Upper lobe of left lung (tissue), 6 donors: ENCODE results near the gene MKLN1. TPM values are rescaled to one million over a fixed set of nuclear protein-coding genes. Genes with fewer than 3 reads are reported as not detected.

ENCODE experiments used
- ATAC-seq, 2 donors: fragments of 200-7000 bp; cut with Tn5 transposase; one replicate each; pipeline ENCODE4 v1.9.1; 2022; ENCODE audit warnings: mild to moderate bottlenecking in 2 of 2, moderate library complexity in 2 of 2; ENCODE audit not compliant: low FRiP score in 2 of 2
- DNase-seq, 2 donors: peaks; one replicate each; pipeline ENCODE4 v3.0.0-alpha.2; 2019 to 2020
- H3K27ac ChIP-seq, 4 donors: fragments of 200-600 bp; sonication (generic); one replicate each; pipeline ENCODE4 v1.5.1; 2016 to 2019
- H3K27me3 ChIP-seq, 4 donors: fragments of 200-600 bp; sonication (generic); one replicate each; pipeline ENCODE4 v1.5.1; 2017 to 2019
- H3K36me3 ChIP-seq, 4 donors: fragments of 200-600 bp; sonication (generic); one replicate each; pipeline ENCODE4 v1.5.1; 2016 to 2019
- H3K4me1 ChIP-seq, 4 donors: fragments of 200-600 bp; sonication (generic); one replicate each; pipeline ENCODE4 v1.5.1; 2018 to 2019
- H3K4me3 ChIP-seq, 4 donors: fragments of 200-600 bp; sonication (generic); one replicate each; pipeline ENCODE4 v1.5.1; 2017 to 2019; ENCODE audit warnings: mild to moderate bottlenecking in 2 of 4, moderate library complexity in 1 of 4
- H3K9me3 ChIP-seq, 4 donors: fragments of 200-600 bp; sonication (generic); one replicate each; pipeline ENCODE4 v1.5.1; 2018 to 2019
- EP300 ChIP-seq, 4 donors: sonication (generic); formaldehyde crosslinking; IDR thresholded peaks; one replicate each; pipeline ENCODE4 v1.5.1; 2017; ENCODE audit warnings: antibody characterized with exemption in 4 of 4, control low read depth in 2 of 4
- POLR2A ChIP-seq, 4 donors: fragments of 450-650 bp; IDR thresholded peaks; one replicate each; pipeline ENCODE4 v1.5.1; 2016 to 2017; ENCODE audit warnings: antibody characterized with exemption in 4 of 4, mild to moderate bottlenecking in 2 of 4
- POLR2AphosphoS5 ChIP-seq, 2 donors: sonication (generic); formaldehyde crosslinking; IDR thresholded peaks; one replicate each; pipeline ENCODE4 v1.5.1; 2017; ENCODE audit warnings: antibody characterized with exemption in 2 of 2
- WGBS, 2 donors: methylation state at CpG; one replicate each; pipeline ENCODE4 v1.1.5; 2017 to 2018; 5-methylcytosine and 5-hydroxymethylcytosine counted together
- total RNA-seq, 6 donors: library from RNA; depleted of rRNA in 4 of 6; stranded (reverse); fragments of >200 nt in 4 of 6; gene quantifications; one replicate each; pipeline versions ENCODE4 v1.1.0 to v1.2.1, GENCODE V29; 2016 to 2021
- TF ChIP-seq, protein P1 (sequence below), 6 experiments: fragments of 450-650 bp in 4 of 6; fragments of 200-600 bp in 2 of 6; sonication (generic) in 2 of 6; IDR thresholded peaks; one replicate each; pipeline ENCODE4 v1.5.1; 2016 to 2019; ENCODE audit warnings: antibody characterized with exemption in 6 of 6
- donor health status: DM: no; HTN: no; CAD: no; lungs with moderate emphysema.
- donor health status: DM: no; HTN: yes; CAD: no; lungs with severe emphysema.

The MKLN1 gene
- total RNA-seq, 6 donors from 2014 or later = 36.7 to 105 (median 44.5) TPM

DNA sequence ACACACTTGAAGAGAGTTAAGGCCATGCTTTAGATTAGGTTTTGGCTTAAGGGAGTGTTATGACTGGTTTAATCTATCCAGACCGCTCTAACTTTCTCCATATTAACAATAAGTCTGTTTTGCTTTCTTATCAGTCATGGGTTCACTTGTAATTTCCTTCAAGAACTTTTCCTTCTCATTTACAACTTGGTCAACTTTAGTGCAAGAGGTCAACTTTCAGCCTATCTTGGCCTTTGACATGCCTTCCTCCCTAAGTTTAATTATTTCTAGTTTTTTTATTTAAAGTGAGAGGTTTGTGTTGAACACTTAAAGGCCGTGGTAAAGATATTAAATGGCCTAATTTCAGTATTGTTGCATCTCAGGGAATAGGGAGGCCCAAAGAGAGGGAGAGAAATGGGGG lies 75.6 kb downstream of the MKLN1 start:
- H3K9me3 ChIP-seq = peaks cover 0 to 9% (median 2%) of the 10 kb centered on the region in 4 donors

DNA sequence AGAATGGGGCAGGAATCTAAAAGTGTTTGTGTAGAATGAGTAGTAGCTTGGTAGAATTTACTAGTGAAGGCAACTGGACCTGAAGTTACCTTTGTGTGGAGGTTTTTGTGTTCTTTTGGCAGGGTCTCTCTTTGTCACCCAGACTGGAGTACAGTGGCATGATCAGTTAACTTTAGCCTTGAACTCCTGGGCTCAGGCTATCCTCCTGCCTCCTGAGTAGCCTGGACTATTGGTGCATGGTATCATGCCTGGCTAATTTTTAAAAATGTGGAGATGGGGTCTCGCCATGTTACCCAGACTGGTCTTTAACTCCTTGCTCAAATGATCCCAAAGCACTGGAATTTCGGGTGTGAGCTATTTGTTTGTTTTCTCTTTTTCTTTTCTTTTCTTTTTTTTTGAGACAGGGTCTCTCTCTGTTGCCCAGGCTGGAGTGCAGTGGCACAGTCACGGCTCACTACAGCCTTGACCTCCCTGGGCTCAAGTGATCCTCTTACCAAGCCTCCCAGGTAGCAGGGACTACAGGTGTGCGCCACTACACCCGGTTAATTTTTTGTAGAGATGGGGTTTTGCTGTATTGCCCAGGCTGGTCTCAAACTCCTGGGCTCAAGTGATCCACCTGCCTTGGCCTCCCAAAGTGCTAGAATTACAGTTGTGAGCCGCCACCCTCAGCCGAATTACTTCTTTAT lies 76.7 kb downstream of the MKLN1 start:
- no peak for DNase-seq
- Histone ChIP-seq H3K4me1 (peaks cover 4 to 14% (median 9%) of the 10 kb centered on the region in 4 donors), H3K27ac (no peak overlapping the region), H3K36me3 (peaks cover 0 to 16% (median 0%) of the 10 kb centered on the region in 4 donors), H3K27me3 (no peaks in the 10 kb centered on the region), H3K4me3 (no peak overlapping the region), H3K9me3 (peaks cover 0 to 9% (median 2%) of the 10 kb centered on the region in 4 donors)
- TF ChIP-seq, protein P1, sequence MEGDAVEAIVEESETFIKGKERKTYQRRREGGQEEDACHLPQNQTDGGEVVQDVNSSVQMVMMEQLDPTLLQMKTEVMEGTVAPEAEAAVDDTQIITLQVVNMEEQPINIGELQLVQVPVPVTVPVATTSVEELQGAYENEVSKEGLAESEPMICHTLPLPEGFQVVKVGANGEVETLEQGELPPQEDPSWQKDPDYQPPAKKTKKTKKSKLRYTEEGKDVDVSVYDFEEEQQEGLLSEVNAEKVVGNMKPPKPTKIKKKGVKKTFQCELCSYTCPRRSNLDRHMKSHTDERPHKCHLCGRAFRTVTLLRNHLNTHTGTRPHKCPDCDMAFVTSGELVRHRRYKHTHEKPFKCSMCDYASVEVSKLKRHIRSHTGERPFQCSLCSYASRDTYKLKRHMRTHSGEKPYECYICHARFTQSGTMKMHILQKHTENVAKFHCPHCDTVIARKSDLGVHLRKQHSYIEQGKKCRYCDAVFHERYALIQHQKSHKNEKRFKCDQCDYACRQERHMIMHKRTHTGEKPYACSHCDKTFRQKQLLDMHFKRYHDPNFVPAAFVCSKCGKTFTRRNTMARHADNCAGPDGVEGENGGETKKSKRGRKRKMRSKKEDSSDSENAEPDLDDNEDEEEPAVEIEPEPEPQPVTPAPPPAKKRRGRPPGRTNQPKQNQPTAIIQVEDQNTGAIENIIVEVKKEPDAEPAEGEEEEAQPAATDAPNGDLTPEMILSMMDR (IDR thresholded peaks at IDR 0.05) = no peak
- TF ChIP-seq POLR2A (IDR thresholded peaks at IDR 0.05) (no peak), POLR2AphosphoS5 (IDR thresholded peaks at IDR 0.05) (no peak), EP300 (IDR thresholded peaks at IDR 0.05) (no peak)
- no peak for ATAC-seq
- 95 to 97% methylated on average over 7 of the region's 7 CpGs for WGBS, 2 donors

More for the DNA sequence above, 75.6 kb downstream of the MKLN1 start:
- Histone ChIP-seq H3K36me3 (peaks cover 0 to 17% (median 2%) of the 10 kb centered on the region in 4 donors), H3K27me3 (no peaks in the 10 kb centered on the region), H3K4me3 (no peak overlapping the region), H3K4me1 (peaks cover 4 to 14% (median 9%) of the 10 kb centered on the region in 4 donors), H3K27ac (no peak overlapping the region)
- ATAC-seq (no peak), DNase-seq (no peak)
- 96 to 97% methylated on average over 2 of the region's 2 CpGs for WGBS, 2 donors
- TF ChIP-seq POLR2A (IDR thresholded peaks at IDR 0.05) (no peak), EP300 (IDR thresholded peaks at IDR 0.05) (no peak)

DNA sequence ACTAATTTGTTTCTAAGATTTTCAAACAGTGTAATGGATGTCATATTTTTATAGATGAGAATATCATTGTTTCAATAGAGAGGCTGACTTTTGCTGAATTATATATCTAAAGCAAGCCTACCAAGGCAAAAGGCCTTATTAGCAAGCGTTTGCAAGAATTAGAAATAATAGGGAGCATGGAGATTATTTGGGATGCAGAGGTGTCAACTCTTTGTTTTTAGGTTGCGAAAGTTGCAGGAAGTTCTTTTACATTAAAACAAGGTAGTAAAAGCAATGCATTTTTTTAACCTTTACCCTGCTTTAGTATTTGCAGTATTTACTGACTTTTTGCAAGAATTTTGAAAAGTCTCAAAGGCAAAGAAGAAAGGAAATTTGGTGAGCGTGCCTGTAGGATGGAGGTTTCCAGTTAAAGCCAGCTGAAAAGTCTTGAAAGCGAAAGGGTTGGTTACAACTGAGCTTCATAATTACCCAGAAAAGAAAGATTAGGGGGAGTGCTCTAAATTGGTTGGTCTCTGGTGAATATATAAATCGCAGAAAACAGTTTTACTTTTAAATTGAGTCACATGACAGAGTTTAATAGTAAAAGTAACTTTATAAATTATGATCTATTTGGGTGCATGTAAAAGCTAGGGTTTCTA lies 81.6 kb downstream of the MKLN1 start:
- DNase-seq (no peak), ATAC-seq (no peak)
- H3K4me3 ChIP-seq = no peak overlapping the region
- no peak overlapping the region for H3K27ac ChIP-seq
- peaks cover 0 to 40% (median 8%) of the 10 kb centered on the region in 4 donors for H3K36me3 ChIP-seq
- no peaks in the 10 kb centered on the region for H3K9me3 ChIP-seq
- no peaks in the 10 kb centered on the region for H3K27me3 ChIP-seq
- no peak for TF ChIP-seq POLR2AphosphoS5 (IDR thresholded peaks at IDR 0.05)
- TF ChIP-seq, protein P1 (IDR thresholded peaks at IDR 0.05) = no peak
- TF ChIP-seq POLR2A (IDR thresholded peaks at IDR 0.05) = no peak
- TF ChIP-seq EP300 (IDR thresholded peaks at IDR 0.05) = no peak
- H3K4me1 ChIP-seq = no peaks in the 10 kb centered on the region
- WGBS, 2 donors = 88 to 93% methylated on average over 5 of the region's 5 CpGs

DNA sequence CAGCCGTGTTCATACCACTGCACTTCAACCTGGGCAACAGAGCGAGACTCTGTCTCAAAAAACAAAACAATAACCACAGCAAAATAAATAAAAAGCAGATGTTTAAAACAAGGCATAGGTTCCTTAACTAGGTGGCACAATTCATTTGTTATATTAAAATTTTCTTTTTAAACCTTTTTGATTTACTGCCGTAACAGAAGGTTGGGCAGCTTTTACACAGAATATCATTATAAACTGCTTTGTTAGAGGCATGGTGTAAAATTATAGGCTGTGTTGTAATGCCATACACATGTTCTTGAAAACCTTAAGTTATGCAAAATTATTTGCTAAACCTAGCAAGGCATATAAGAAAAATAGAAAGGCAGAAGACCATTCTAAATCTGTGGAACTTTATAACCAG lies 84.4 kb downstream of the MKLN1 start:
- TF ChIP-seq, protein P1 (IDR thresholded peaks at IDR 0.05) = no peak
- TF ChIP-seq POLR2A (IDR thresholded peaks at IDR 0.05) = no peak
- no peak for TF ChIP-seq POLR2AphosphoS5 (IDR thresholded peaks at IDR 0.05)
- TF ChIP-seq EP300 (IDR thresholded peaks at IDR 0.05) = no peak
- no peak for ATAC-seq
- no peak overlapping the region for H3K4me3 ChIP-seq
- H3K27ac ChIP-seq = no peak overlapping the region
- no peak for DNase-seq
- H3K27me3 ChIP-seq = no peaks in the 10 kb centered on the region
- 94 to 98% methylated on average over 3 of the region's 3 CpGs for WGBS, 2 donors
- H3K9me3 ChIP-seq = no peaks in the 10 kb centered on the region
- H3K4me1 ChIP-seq = no peaks in the 10 kb centered on the region
- H3K36me3 ChIP-seq = peaks cover 2 to 45% (median 10%) of the 10 kb centered on the region in 4 donors

DNA sequence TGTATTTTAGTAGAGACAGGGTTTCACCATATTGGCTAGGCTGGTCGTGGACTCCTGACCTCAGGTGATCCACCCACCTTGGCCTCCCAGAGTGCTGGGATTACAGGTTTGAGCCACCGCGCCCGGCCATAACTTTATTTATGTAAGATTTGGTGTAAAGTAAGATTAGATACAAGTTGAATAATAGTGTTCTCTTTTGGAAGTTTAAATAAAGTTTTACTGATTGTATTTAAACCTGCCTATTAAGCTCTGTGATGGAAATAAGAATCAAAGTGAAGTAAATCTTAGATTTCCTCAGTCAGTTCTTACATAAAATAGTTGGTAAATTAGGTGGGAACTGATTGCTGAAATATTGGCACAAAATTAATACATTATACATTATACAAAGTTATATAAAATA lies 86.0 kb downstream of the MKLN1 start:
- peaks cover 2 to 56% (median 10%) of the 10 kb centered on the region in 4 donors for H3K36me3 ChIP-seq
- ATAC-seq = no peak

More for the DNA sequence above, 86.0 kb downstream of the MKLN1 start:
- no peaks in the 10 kb centered on the region for H3K27me3 ChIP-seq
- no peak overlapping the region for H3K27ac ChIP-seq
- H3K4me3 ChIP-seq = no peak overlapping the region
- no peaks in the 10 kb centered on the region for H3K4me1 ChIP-seq
- TF ChIP-seq, protein P1 (IDR thresholded peaks at IDR 0.05) = no peak
- TF ChIP-seq POLR2AphosphoS5 (IDR thresholded peaks at IDR 0.05) (no peak), EP300 (IDR thresholded peaks at IDR 0.05) (no peak), POLR2A (IDR thresholded peaks at IDR 0.05) (no peak)
- H3K9me3 ChIP-seq = no peaks in the 10 kb centered on the region
- no peak for DNase-seq
- WGBS, 2 donors = 95 to 99% methylated on average over 4 of the region's 4 CpGs
